Measurements from ENCODE around the gene COPZ1. TPM values are rescaled to one million over a fixed set of nuclear protein-coding genes. Genes with fewer than 3 reads are reported as not detected.

The COPZ1 gene
- total RNA-seq, 1 donor from 2014 or later, result 101 TPM

DNA sequence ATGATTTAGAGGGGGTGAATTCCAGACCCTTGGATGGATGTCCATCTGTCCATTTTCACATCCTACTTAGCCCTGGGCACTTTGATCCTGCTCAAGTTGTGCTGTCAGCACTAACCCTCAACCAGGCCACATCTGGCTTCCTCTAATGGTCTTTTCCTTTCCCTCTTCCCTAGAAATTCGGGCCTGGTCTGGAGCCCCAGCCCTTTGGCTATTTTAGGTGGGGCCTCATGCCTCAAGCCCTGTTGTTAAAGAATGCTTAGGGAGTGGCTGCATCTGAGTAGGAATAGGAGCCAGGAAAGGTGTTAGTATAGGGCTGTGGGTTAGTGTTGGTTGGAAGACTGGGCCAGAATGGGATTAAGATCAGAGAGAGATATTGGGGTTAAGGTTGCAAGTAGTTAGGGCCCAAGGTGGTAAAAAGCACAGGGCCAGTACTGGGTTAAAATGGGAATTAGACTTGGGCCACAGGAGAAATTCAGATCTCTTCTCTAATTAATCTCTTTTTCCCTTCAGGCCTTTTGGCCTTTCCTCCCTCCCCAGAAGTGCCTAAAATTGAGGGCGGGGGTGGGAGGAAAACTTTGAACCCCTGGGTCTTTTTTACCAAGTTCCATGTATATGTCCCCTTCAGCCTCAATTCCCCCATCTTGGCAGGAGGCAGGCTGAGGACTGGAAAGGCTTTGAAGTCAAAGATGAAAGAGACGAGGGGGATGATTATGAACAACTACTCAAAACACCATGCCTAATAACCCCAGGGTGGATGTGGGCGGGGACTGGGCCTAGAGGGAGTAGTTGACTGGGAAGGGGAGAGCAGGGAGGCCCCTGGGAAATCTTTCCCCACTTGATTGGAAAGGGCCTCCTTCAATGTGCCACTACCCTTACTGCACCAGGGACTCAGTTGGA, 63.6 kb downstream of the COPZ1 start:
- Mint-ChIP-seq H3K4me3 (ENCODE audit: unreplicated experiment) (no peak overlapping the region), H3K27me3 (ENCODE audit: low read depth) (no peaks in the 10 kb centered on the region), H3K36me3 (ENCODE audit: low read depth) (no peaks in the 10 kb centered on the region), H3K4me1 (ENCODE audit: low read depth) (peaks cover 4% of the 10 kb centered on the region), H3K9me3 (ENCODE audit: low read depth) (no peaks in the 10 kb centered on the region), H3K27ac (ENCODE audit: unreplicated experiment) (no peak overlapping the region)
- no peak for DNase-seq (ENCODE audit: low spot score)
- TF ChIP-seq, protein P1, sequence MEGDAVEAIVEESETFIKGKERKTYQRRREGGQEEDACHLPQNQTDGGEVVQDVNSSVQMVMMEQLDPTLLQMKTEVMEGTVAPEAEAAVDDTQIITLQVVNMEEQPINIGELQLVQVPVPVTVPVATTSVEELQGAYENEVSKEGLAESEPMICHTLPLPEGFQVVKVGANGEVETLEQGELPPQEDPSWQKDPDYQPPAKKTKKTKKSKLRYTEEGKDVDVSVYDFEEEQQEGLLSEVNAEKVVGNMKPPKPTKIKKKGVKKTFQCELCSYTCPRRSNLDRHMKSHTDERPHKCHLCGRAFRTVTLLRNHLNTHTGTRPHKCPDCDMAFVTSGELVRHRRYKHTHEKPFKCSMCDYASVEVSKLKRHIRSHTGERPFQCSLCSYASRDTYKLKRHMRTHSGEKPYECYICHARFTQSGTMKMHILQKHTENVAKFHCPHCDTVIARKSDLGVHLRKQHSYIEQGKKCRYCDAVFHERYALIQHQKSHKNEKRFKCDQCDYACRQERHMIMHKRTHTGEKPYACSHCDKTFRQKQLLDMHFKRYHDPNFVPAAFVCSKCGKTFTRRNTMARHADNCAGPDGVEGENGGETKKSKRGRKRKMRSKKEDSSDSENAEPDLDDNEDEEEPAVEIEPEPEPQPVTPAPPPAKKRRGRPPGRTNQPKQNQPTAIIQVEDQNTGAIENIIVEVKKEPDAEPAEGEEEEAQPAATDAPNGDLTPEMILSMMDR (IDR thresholded peaks at IDR 0.05), result no peak

DNA sequence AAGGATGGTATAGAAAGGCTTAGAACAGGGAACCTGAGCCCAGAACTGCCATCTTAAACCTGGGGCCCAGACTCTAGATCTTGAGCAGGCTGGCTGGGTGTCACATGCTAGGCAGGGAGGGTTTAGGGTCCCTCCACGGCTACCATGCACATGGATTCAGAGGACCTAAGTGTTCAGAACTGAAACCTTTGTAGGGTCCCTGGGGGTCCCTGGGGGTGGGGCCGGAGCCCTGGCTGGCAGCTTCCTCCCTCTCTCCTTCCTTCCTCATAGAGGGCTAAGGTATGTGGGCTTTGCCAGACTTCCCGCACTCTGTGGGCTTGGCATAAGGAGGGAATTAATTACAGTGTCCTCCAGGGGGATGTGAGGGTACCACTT, 64.2 kb downstream of the COPZ1 start:
- Mint-ChIP-seq H3K4me1 (ENCODE audit: low read depth) (peaks cover 4% of the 10 kb centered on the region), H3K4me3 (ENCODE audit: unreplicated experiment) (no peak overlapping the region), H3K27me3 (ENCODE audit: low read depth) (no peaks in the 10 kb centered on the region), H3K9me3 (ENCODE audit: low read depth) (no peaks in the 10 kb centered on the region), H3K27ac (ENCODE audit: unreplicated experiment) (no peak overlapping the region), H3K36me3 (ENCODE audit: low read depth) (no peaks in the 10 kb centered on the region)
- no peak for DNase-seq (ENCODE audit: low spot score)
- TF ChIP-seq, protein P1 (IDR thresholded peaks at IDR 0.05), result no peak

DNA sequence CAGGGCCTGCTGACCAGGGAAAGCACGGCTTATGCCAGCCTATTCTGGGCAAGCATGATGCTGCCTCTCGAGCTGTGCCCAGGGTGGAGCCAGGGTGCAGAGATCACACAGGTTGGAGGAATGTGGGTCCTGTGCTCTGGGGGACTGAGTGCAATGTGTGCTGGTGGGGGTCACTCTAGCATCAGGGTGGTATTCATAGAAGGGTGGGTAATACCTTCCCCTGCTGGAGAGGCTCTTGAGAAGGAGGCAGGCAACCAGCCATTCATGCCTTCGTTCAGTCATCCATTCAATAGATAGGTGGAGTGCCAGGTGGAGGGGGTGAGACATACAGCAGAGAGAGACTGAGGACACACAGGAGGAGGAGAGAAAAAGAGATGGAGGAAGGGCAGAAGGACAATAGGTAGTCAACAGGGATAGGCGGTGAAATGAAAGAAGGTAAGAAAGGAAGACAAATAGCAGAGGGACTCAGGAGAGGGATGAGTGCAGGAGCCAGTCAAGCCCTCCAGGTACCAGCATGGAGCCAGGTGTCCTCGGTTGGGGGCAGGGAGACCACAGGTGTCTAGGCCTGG, 64.8 kb downstream of the COPZ1 start:
- no peak for DNase-seq (ENCODE audit: low spot score)
- no peaks in the 10 kb centered on the region for H3K27me3 Mint-ChIP-seq (ENCODE audit: low read depth)
- H3K27ac Mint-ChIP-seq (ENCODE audit: unreplicated experiment), result peak overlapping the region; percentile 9

DNA sequence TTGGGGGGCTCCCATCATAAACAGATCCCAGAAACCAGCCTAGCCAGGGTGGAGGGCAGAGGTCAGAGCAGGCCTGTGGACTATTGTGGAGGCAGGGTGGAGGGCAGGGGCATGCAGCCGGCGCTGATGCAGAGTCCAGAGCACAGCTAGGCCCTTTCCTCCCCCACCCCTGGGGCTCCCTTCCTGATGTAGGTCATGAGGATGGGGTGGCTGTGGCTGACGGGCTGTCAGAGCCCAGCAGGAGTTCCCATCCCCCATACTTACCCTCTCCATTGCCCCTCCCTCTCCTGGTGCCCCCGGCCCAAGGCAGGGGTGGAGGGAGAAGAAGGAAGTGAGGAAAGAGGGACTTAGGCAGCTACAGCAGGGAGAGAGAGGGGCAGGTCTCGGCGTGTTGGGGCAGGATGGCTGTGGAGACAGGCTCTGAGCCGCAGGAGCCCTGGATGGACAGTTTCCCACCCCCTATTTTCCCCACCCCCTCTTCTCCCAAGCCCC, 65.3 kb downstream of the COPZ1 start:
- Mint-ChIP-seq H3K4me1 (ENCODE audit: low read depth) (peaks cover 4% of the 10 kb centered on the region), H3K27ac (ENCODE audit: unreplicated experiment) (no peak overlapping the region), H3K36me3 (ENCODE audit: low read depth) (peaks cover 3% of the 10 kb centered on the region), H3K9me3 (ENCODE audit: low read depth) (no peaks in the 10 kb centered on the region), H3K4me3 (ENCODE audit: unreplicated experiment) (no peak overlapping the region), H3K27me3 (ENCODE audit: low read depth) (no peaks in the 10 kb centered on the region)
- TF ChIP-seq, protein P1 (IDR thresholded peaks at IDR 0.05), result no peak
- DNase-seq (ENCODE audit: low spot score), result no peak

More for the DNA sequence above, 64.8 kb downstream of the COPZ1 start:
- TF ChIP-seq, protein P1 (IDR thresholded peaks at IDR 0.05), result no peak
- Mint-ChIP-seq H3K9me3 (ENCODE audit: low read depth) (no peaks in the 10 kb centered on the region), H3K4me3 (ENCODE audit: unreplicated experiment) (no peak overlapping the region), H3K36me3 (ENCODE audit: low read depth) (no peaks in the 10 kb centered on the region), H3K4me1 (ENCODE audit: low read depth) (peaks cover 4% of the 10 kb centered on the region)

DNA sequence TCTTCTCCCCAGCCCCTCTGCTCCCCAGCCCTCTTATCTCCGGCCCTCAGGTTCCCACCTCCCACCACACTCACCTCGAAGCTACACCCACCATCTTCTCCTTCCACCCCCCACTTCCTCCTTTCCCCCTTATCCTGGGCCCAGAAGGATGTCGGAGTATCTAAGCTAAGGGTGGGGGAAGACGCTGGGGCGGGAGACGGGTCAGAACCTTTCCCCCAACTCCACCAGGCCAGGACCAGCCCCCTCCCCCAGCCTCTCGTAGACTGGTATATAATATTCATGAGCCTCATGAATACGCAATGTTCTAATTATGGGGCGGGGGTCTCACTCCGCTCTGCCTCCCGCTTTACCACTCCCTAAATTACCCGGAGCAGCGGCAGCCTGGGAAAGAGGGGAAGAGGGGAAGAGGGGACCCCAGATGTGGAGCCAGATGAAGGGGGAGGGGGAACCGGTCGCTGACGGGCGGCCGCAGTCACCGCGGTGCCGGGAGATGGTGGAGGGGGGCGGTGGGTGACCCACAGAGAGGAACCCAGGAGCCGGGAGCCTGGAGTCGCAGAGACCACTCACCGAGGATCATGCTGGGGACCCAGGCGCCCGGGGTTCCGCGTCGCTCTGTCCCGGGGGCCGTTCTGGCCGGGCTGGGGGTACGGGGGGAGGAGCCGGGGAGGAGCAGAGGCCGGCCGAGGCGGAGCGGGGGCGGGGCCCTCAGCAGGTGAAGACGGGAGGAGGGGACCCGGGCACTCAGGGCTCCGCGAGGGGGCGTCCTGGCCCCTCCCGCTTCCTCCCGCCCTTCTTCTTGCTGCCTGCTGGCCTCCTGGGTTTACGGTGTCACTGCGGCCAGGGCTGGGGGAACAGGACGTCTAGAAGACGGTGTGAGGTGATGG, 66.0 kb downstream of the COPZ1 start:
- no peak overlapping the region for H3K27ac Mint-ChIP-seq (ENCODE audit: unreplicated experiment)

More for the DNA sequence above, 66.0 kb downstream of the COPZ1 start:
- peaks cover 6% of the 10 kb centered on the region for H3K36me3 Mint-ChIP-seq (ENCODE audit: low read depth)
- H3K4me1 Mint-ChIP-seq (ENCODE audit: low read depth), result peaks cover 4% of the 10 kb centered on the region
- DNase-seq (ENCODE audit: low spot score), result no peak
- TF ChIP-seq, protein P1 (IDR thresholded peaks at IDR 0.05), result peak; percentile 45
- H3K27me3 Mint-ChIP-seq (ENCODE audit: low read depth), result no peaks in the 10 kb centered on the region
- peak overlapping the region; percentile 58 for H3K4me3 Mint-ChIP-seq (ENCODE audit: unreplicated experiment)
- H3K9me3 Mint-ChIP-seq (ENCODE audit: low read depth), result no peaks in the 10 kb centered on the region
